Measurements from ENCODE around the gene DNAAF5. TPM values are rescaled to one million over a fixed set of nuclear protein-coding genes. Genes with fewer than 3 reads are reported as not detected.

DNAAF5 gene
- total RNA-seq, 1 donor from 2014 or later: 41.5 TPM

GRCh38 chr7:727806-728460 lies 1.4 kb downstream of the DNAAF5 start:
- intact Hi-C loops (cut with micrococcal nuclease): loop anchor here (2.0 to 5.0 kb wide), 3 partner anchors 89 to 209 kb away; partner anchors contain the start of gene PDGFA
- H3K4me3 Mint-ChIP-seq (ENCODE audit: low read depth): peak overlapping the region; percentile 92
- H3K4me1 Mint-ChIP-seq (ENCODE audit: low read depth): peaks cover 17% of the 10 kb centered on the region
- H3K36me3 Mint-ChIP-seq (ENCODE audit: low read depth): peaks cover 55% of the 10 kb centered on the region
- DNase-seq (ENCODE audit: low spot score): no peak
- no peaks in the 10 kb centered on the region for H3K27me3 Mint-ChIP-seq (ENCODE audit: low read depth)
- H3K27ac Mint-ChIP-seq: peak overlapping the region; percentile 74
- H3K9me3 Mint-ChIP-seq: peaks cover 17% of the 10 kb centered on the region

- H3K27me3 Mint-ChIP-seq (ENCODE audit: low read depth): no peaks in the 10 kb centered on the region
- peaks cover 17% of the 10 kb centered on the region for H3K4me1 Mint-ChIP-seq (ENCODE audit: low read depth)
- DNase-seq (ENCODE audit: low spot score): no peak
- H3K27ac Mint-ChIP-seq: peak overlapping the region; percentile 74
- intact Hi-C loops (cut with micrococcal nuclease): loop anchor here (5.0 kb wide), 1 partner anchor 89 kb away; no protein-coding TSS in a partner anchor
- H3K4me3 Mint-ChIP-seq (ENCODE audit: low read depth): peak overlapping the region; percentile 92
- peaks cover 48% of the 10 kb centered on the region for H3K36me3 Mint-ChIP-seq (ENCODE audit: low read depth)
- peaks cover 15% of the 10 kb centered on the region for H3K9me3 Mint-ChIP-seq
Observed at GRCh38 chr7:728602-729001, 2.1 kb downstream of the DNAAF5 start.

GRCh38 chr7:729140-730000 lies 2.9 kb downstream of the DNAAF5 start:
- DNase-seq (ENCODE audit: low spot score): no peak
- Mint-ChIP-seq H3K36me3 (ENCODE audit: low read depth) (peaks cover 40% of the 10 kb centered on the region), H3K27ac (no peak overlapping the region), H3K4me3 (ENCODE audit: low read depth) (peak overlapping the region; percentile 42), H3K4me1 (ENCODE audit: low read depth) (peaks cover 17% of the 10 kb centered on the region), H3K9me3 (peaks cover 7% of the 10 kb centered on the region), H3K27me3 (ENCODE audit: low read depth) (no peaks in the 10 kb centered on the region)
- intact Hi-C loops (cut with micrococcal nuclease): loop anchor here (5.0 kb wide), 1 partner anchor 88 kb away; no protein-coding TSS in a partner anchor

DNA sequence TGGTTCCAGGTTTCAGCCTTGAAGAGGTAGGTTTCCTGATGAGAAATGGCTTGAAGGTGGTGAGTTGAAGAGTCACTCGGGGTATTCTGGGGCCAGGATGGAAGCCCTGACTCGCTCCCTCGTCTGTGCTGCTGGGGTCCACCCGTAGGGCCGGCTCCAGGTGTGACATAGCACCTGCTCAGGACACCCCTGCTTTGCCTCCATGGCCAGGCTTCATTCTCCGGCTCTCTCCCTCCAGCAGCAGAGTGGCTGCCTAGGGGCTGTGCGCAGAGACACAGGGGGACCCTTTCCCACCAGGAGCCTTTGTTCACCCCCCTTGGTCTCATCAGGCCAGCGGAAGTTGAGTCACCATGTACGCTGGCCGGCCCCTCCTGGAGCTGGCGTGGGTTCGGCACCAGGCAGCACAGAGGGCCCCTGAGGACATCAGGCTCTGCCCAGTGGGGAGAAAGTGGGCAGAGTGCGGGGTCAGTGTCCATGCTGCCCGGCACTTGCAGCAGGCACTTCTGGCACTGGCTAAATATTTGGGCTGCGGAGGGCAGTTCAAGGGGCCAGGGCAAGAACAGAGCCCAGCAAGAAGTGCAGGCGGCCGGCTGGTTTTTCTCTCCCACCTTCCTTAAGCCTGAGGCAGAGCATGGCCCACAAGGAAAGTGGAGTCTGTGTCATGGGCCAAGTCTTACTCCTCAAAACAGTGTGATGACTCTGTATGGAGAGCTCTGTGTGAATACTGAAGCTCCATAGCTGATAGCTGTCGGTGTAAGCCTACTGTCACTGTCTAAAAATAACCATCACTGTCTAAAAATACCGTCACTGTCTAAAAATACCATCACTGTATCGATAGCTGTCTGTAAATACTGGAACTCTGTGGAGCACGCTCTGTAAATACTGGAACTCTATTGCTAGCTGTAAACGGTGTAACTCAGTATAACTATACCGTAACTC lies 4.3 kb downstream of the DNAAF5 start:
- H3K36me3 Mint-ChIP-seq (ENCODE audit: low read depth): peaks cover 27% of the 10 kb centered on the region
- no peak overlapping the region for H3K27ac Mint-ChIP-seq
- no peak overlapping the region for H3K4me3 Mint-ChIP-seq (ENCODE audit: low read depth)
- H3K9me3 Mint-ChIP-seq: no peaks in the 10 kb centered on the region
- H3K4me1 Mint-ChIP-seq (ENCODE audit: low read depth): peaks cover 8% of the 10 kb centered on the region
- H3K27me3 Mint-ChIP-seq (ENCODE audit: low read depth): no peaks in the 10 kb centered on the region
- intact Hi-C loops (cut with micrococcal nuclease): no loop called here
- DNase-seq (ENCODE audit: low spot score): no peak

DNA sequence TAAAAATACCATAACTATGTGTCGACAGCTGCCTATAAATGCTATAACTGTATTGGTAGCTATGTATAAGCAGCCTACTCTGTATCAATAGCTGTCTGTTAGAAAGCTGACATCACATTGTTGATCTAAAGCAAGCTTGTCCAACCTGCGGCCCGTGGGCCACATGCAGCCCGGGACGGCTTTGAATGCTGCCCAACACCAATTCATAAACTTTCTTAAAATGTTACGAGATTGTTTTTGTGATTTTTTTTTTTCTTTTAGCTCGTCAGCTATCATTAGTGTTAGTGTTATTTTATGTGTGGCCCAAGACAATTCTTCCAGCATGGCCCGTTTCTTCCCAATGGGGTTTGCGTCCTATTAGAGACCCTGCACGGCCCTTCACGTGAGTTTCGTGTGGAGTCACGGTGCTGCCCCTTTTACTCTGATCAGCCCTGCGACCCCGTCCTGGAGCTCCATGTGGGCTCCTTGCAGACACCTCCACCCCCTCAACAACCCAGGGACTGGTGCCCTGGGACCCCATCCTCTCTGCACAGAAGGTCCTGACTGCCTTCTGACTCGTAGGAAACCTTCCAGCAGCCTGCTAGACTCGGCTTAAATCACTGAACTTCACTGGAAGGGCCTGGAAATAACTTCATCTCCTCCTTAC lies 5.1 kb downstream of the DNAAF5 start:
- H3K27ac Mint-ChIP-seq: no peak overlapping the region
- intact Hi-C loops (cut with micrococcal nuclease): no loop called here
- peaks cover 23% of the 10 kb centered on the region for H3K36me3 Mint-ChIP-seq (ENCODE audit: low read depth)
- peaks cover 5% of the 10 kb centered on the region for H3K4me1 Mint-ChIP-seq (ENCODE audit: low read depth)
- H3K9me3 Mint-ChIP-seq: no peaks in the 10 kb centered on the region
- no peak overlapping the region for H3K4me3 Mint-ChIP-seq (ENCODE audit: low read depth)
- no peak for DNase-seq (ENCODE audit: low spot score)
- no peaks in the 10 kb centered on the region for H3K27me3 Mint-ChIP-seq (ENCODE audit: low read depth)

- DNase-seq (ENCODE audit: low spot score): no peak
- H3K27ac Mint-ChIP-seq: no peak overlapping the region
- no peaks in the 10 kb centered on the region for H3K9me3 Mint-ChIP-seq
- H3K4me3 Mint-ChIP-seq (ENCODE audit: low read depth): no peak overlapping the region
- H3K4me1 Mint-ChIP-seq (ENCODE audit: low read depth): peaks cover 5% of the 10 kb centered on the region
- intact Hi-C loops (cut with micrococcal nuclease): no loop called here
- peaks cover 23% of the 10 kb centered on the region for H3K36me3 Mint-ChIP-seq (ENCODE audit: low read depth)
- no peaks in the 10 kb centered on the region for H3K27me3 Mint-ChIP-seq (ENCODE audit: low read depth)
Observed at GRCh38 chr7:732094-732541, 5.6 kb downstream of the DNAAF5 start.

DNA sequence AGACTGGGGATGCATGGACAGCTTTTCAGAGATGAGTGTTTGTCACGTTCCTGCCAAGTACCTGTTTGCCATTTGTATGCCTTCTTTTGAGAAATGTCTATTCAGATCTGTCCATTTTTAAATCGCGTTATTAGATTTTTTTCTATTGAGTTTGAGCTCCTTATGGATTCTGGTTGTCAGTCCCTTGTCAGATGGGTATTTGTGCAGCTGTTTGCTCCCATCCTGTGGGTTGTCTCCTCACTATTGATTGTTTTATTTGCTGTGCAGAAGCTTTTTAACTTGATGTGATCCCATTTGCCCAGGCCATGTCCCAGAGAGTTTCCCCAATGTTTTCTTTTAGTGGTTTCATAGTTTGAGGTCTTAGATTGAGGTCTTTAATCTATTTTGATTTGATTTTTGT lies 6.1 kb downstream of the DNAAF5 start:
- Mint-ChIP-seq H3K27me3 (ENCODE audit: low read depth) (no peaks in the 10 kb centered on the region), H3K4me3 (ENCODE audit: low read depth) (no peak overlapping the region), H3K9me3 (no peaks in the 10 kb centered on the region), H3K36me3 (ENCODE audit: low read depth) (peaks cover 27% of the 10 kb centered on the region), H3K4me1 (ENCODE audit: low read depth) (peaks cover 5% of the 10 kb centered on the region), H3K27ac (no peak overlapping the region)
- no peak for DNase-seq (ENCODE audit: low spot score)
- intact Hi-C loops (cut with micrococcal nuclease): no loop called here

GRCh38 chr7:734214-734613 lies 7.7 kb downstream of the DNAAF5 start:
- Mint-ChIP-seq H3K4me1 (ENCODE audit: low read depth) (no peaks in the 10 kb centered on the region), H3K4me3 (ENCODE audit: low read depth) (no peak overlapping the region), H3K27me3 (ENCODE audit: low read depth) (no peaks in the 10 kb centered on the region), H3K27ac (no peak overlapping the region), H3K9me3 (no peaks in the 10 kb centered on the region), H3K36me3 (ENCODE audit: low read depth) (peaks cover 31% of the 10 kb centered on the region)
- DNase-seq (ENCODE audit: low spot score): no peak
- intact Hi-C loops (cut with micrococcal nuclease): no loop called here

DNA sequence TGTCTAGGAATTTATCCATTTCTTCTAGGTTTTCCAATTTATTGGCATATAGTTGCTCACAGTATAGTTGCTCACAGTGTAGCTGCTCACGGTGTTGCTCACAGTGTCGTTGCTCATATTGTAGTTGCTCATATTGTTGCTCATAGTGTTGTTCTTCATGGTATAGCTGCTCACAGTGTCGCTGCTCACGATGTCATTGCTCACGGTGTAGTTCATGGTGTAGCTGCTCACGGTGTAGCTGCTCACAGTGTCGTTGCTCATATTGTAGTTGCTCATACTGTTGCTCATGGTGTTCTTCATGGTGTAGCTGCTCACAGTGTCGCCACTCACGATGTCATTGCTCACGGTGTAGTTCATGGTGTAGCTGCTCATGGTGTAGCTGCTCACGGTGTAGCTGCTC lies 8.3 kb downstream of the DNAAF5 start:
- Mint-ChIP-seq H3K4me3 (ENCODE audit: low read depth) (no peak overlapping the region), H3K27ac (no peak overlapping the region)
- intact Hi-C loops (cut with micrococcal nuclease): no loop called here

DNA sequence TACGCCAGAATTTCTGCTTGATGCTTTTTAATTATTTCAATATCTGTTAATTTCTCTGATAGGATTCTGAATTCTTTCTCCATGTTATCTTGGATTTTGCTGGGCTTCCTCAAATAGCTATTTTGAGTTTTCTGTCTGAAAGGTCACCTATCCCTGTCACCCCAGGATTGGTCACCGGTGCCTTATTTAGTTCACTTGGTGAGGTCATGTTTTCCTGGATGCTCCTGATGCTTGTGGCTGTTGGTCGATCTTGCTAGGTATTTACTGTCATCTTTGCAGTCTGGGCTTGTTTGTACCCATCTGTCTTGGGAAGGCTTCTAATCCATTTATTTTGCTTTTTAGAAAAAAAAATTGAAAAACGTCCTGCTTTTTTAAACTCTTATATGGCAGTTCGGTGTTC lies 11.7 kb downstream of the DNAAF5 start:
- intact Hi-C loops (cut with micrococcal nuclease): no loop called here
- Mint-ChIP-seq H3K4me3 (ENCODE audit: low read depth) (no peak overlapping the region), H3K36me3 (ENCODE audit: low read depth) (peaks cover 30% of the 10 kb centered on the region), H3K27me3 (ENCODE audit: low read depth) (no peaks in the 10 kb centered on the region), H3K27ac (no peak overlapping the region), H3K4me1 (ENCODE audit: low read depth) (no peaks in the 10 kb centered on the region), H3K9me3 (no peaks in the 10 kb centered on the region)
- no peak for DNase-seq (ENCODE audit: low spot score)

More for the DNA sequence above, 8.3 kb downstream of the DNAAF5 start:
- H3K27me3 Mint-ChIP-seq (ENCODE audit: low read depth): no peaks in the 10 kb centered on the region
- no peaks in the 10 kb centered on the region for H3K4me1 Mint-ChIP-seq (ENCODE audit: low read depth)
- no peak for DNase-seq (ENCODE audit: low spot score)
- peaks cover 29% of the 10 kb centered on the region for H3K36me3 Mint-ChIP-seq (ENCODE audit: low read depth)
- no peaks in the 10 kb centered on the region for H3K9me3 Mint-ChIP-seq

DNA sequence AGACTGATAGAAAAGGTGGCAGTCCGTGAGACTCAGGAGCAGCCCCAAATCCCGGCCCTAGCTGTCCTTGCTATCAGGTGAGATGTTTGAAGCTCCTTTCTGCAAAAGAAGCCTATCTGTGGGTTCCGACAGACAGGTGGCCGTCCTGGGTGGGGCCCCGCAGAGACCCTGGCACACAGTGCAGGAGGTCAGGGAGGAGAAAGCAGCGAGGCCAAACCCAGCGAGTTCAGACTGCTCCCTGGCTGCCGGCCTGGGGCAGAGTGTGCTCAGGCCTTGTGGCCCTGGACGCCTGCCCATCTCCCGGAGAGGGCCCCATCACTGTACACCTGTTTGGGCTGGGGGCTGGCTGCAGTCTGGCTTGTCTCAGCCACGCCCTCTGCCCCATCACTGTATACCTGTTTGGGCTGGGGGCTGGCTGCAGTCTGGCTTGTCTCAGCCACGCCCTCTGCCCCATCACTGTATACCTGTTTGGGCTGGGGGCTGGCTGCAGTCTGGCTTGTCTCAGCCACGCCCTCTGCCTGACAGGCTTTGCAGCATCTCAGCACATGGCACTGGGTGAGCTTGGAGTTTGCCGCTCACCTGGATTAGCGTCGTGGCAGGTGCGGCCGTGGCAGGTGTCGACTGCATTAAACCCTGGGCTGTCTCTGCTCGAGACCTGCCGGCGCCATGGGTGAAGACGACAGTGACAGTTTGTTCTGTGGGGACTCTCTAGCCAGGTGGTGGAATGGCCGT lies 12.4 kb downstream of the DNAAF5 start:
- no peak overlapping the region for H3K27ac Mint-ChIP-seq
- no peak overlapping the region for H3K4me3 Mint-ChIP-seq (ENCODE audit: low read depth)
- intact Hi-C loops (cut with micrococcal nuclease): no loop called here
- H3K9me3 Mint-ChIP-seq: no peaks in the 10 kb centered on the region
- H3K36me3 Mint-ChIP-seq (ENCODE audit: low read depth): peaks cover 32% of the 10 kb centered on the region
- DNase-seq (ENCODE audit: low spot score): no peak
- H3K4me1 Mint-ChIP-seq (ENCODE audit: low read depth): no peaks in the 10 kb centered on the region
- H3K27me3 Mint-ChIP-seq (ENCODE audit: low read depth): no peaks in the 10 kb centered on the region
